GM19438 (cell line): ENCODE measurements around the gene GAST.

ENCODE experiments used
- ATAC-seq: cut with Tn5 transposase; IDR thresholded peaks from one replicate; pipeline ENCODE4 v1.9.1; 2021; ENCODE audit warnings: low read depth; ENCODE audit not compliant: unreplicated experiment

GAST gene

GRCh38 chr17:41738077-41738800 lies 26.1 kb downstream of the GAST start:
- no peak for ATAC-seq

- ATAC-seq, result no peak
Observed at GRCh38 chr17:41738801-41739112, 26.6 kb downstream of the GAST start.

- ATAC-seq, result no peak
Observed at GRCh38 chr17:41739661-41740352, 27.7 kb downstream of the GAST start.

GRCh38 chr17:41740506-41740905 lies 28.4 kb downstream of the GAST start:
- no peak for ATAC-seq

- no peak for ATAC-seq
Observed at GRCh38 chr17:41741709-41742108, 29.6 kb downstream of the GAST start.

GRCh38 chr17:41748275-41748674 lies 36.1 kb downstream of the GAST start:
- ATAC-seq, result no peak

- ATAC-seq, result no peak
Observed at GRCh38 chr17:41750862-41751261, 38.7 kb downstream of the GAST start.

- ATAC-seq, result no peak
Observed at GRCh38 chr17:41751288-41751687, 39.2 kb downstream of the GAST start.

- ATAC-seq, result no peak
Observed at GRCh38 chr17:41754066-41754465, 41.9 kb downstream of the GAST start.

GRCh38 chr17:41758601-41759000 lies 46.5 kb downstream of the GAST start:
- ATAC-seq, result no peak

- ATAC-seq, result no peak
Observed at GRCh38 chr17:41760878-41761277, 48.7 kb downstream of the GAST start.

- ATAC-seq, result no peak
Observed at GRCh38 chr17:41762391-41762790, 50.3 kb downstream of the GAST start.

- ATAC-seq, result no peak
Observed at GRCh38 chr17:41762841-41763240, 50.7 kb downstream of the GAST start.

GRCh38 chr17:41763327-41763726 lies 51.2 kb downstream of the GAST start:
- ATAC-seq, result no peak
